CD4-positive, alpha-beta T cell (primary cell): ENCODE data around the gene GRID1. TPM values are rescaled to one million over a fixed set of nuclear protein-coding genes. Genes with fewer than 3 reads are reported as not detected.

Experiments used
- ATAC-seq: fragments of 200-7000 bp; cut with Tn5 transposase; one replicate; pipeline ENCODE4 v1.10.0; 2022; ENCODE audit warnings: mild to moderate bottlenecking; ENCODE audit not compliant: poor library complexity
- CTCF ChIA-PET: fragments of 350-600 bp; sonication (Branson Sonifier 250); formaldehyde crosslinking; loops from one replicate; lab custom pipeline; 2021; ENCODE audit warnings: antibody characterized with exemption, inconsistent platforms; lab: Charles Lee
- POLR2A ChIA-PET: fragments of 350-600 bp; sonication (Branson Sonifier 250); formaldehyde crosslinking; loops from one replicate; lab custom pipeline; 2021; ENCODE audit warnings: antibody characterized with exemption, inconsistent platforms; lab: Charles Lee
- DNase-seq, 14 experiments: peaks; one replicate each; pipeline ENCODE4 v3.0.0-alpha.2; 2013 to 2020; ENCODE audit warnings: mixed read lengths in 2 of 14
- H3K27ac ChIP-seq, 2 donors: one replicate each; pipeline versions ENCODE4 v1.5.1 to v1.7.0; 2013; ENCODE audit warnings: low read length in 2 of 2, low read depth in 1 of 2, mild to moderate bottlenecking in 1 of 2
- H3K27me3 ChIP-seq, 2 experiments: 1 replicate in 1 of 2; 2 replicates in 1 of 2; pipeline versions ENCODE4 v1.6.1 to v1.7.0; 2013; ENCODE audit warnings: low read length in 2 of 2, control low read depth in 1 of 2, mild to moderate bottlenecking in 1 of 2, moderate library complexity in 1 of 2; ENCODE audit not compliant: insufficient read depth in 2 of 2, control insufficient read depth in 1 of 2
- H3K36me3 ChIP-seq: one replicate; pipeline ENCODE4 v1.6.1; 2013; ENCODE audit warnings: low read length, control low read depth; ENCODE audit not compliant: insufficient read depth
- H3K4me1 ChIP-seq: one replicate; pipeline ENCODE4 v1.6.1; 2013; ENCODE audit warnings: low read length, control low read depth; ENCODE audit not compliant: insufficient read depth
- H3K4me3 ChIP-seq: one replicate; pipeline ENCODE4 v1.5.1; 2013; ENCODE audit warnings: mild to moderate bottlenecking, low read length, moderate library complexity
- H3K9me3 ChIP-seq, 2 experiments: 1 replicate in 1 of 2; 2 replicates in 1 of 2; pipeline versions ENCODE4 v1.6.1 to v1.7.0; 2013; ENCODE audit warnings: low read length in 2 of 2, mild to moderate bottlenecking in 2 of 2, control low read depth in 1 of 2, moderate library complexity in 1 of 2; ENCODE audit not compliant: control insufficient read depth in 1 of 2, insufficient read depth in 1 of 2
- H3K27ac Mint-ChIP-seq: one replicate; pipeline ENCODE4 v1.8.0; 2020; ENCODE audit warnings: mixed read lengths
- H3K27me3 Mint-ChIP-seq: one replicate; pipeline ENCODE4 v1.8.0; 2021; ENCODE audit warnings: mixed read lengths
- H3K36me3 Mint-ChIP-seq: one replicate; pipeline ENCODE4 v1.8.0; 2021; ENCODE audit warnings: low read depth, mixed read lengths
- H3K4me1 Mint-ChIP-seq: one replicate; pipeline ENCODE4 v1.8.0; 2021; ENCODE audit warnings: low read depth, mixed read lengths
- H3K4me3 Mint-ChIP-seq: one replicate; pipeline ENCODE4 v1.8.0; 2020; ENCODE audit warnings: mild to moderate bottlenecking, mixed read lengths
- H3K9me3 Mint-ChIP-seq: one replicate; pipeline ENCODE4 v1.8.0; 2020; ENCODE audit warnings: mixed read lengths
- CTCF ChIP-seq: fragments of 200-600 bp; IDR thresholded peaks from one replicate; pipeline ENCODE4 v1.8.0; 2022; ENCODE audit warnings: antibody characterized with exemption, mild to moderate bottlenecking
- intact Hi-C, 2 experiments: fragments of 100-400 bp; cut with DNase I in 1 of 2; cut with micrococcal nuclease in 1 of 2; formaldehyde crosslinking; loops; one replicate each; pipeline versions ENCODE4 v1.15.1 to v1.9.0; 2023 to 2025; cut with DNase I, micrococcal nuclease
- total RNA-seq, 174 experiments: library from RNA in 2 of 174; stranded (reverse) in 2 of 174; gene quantifications; one replicate each; pipeline ENCODE4 v1.2.3 and lab custom pipeline; 2021 to 2026

GRID1 gene
- total RNA-seq, 2 experiments from 2014 or later: not detected

- TF ChIP-seq CTCF: no peak
- H3K27me3 ChIP-seq: peaks cover 24 to 47% of the 10 kb centered on the region in 2 experiments
- peaks cover 12% of the 10 kb centered on the region for H3K4me1 ChIP-seq
- peak in 1 of 14 experiments; percentile 4 for DNase-seq
- CTCF ChIA-PET: no interaction called here
- intact Hi-C loops: no loop called here
- ATAC-seq: no peak
- no peak overlapping the region for H3K27ac Mint-ChIP-seq
- no peaks in the 10 kb centered on the region for H3K36me3 Mint-ChIP-seq
- H3K4me1 Mint-ChIP-seq: no peaks in the 10 kb centered on the region
- H3K27ac ChIP-seq: no peak overlapping the region
- H3K9me3 Mint-ChIP-seq: no peaks in the 10 kb centered on the region
- no peaks in the 10 kb centered on the region for H3K36me3 ChIP-seq
- POLR2A ChIA-PET: no interaction called here
- H3K4me3 ChIP-seq: no peak overlapping the region
- peaks cover 67% of the 10 kb centered on the region for H3K27me3 Mint-ChIP-seq
- no peak overlapping the region for H3K4me3 Mint-ChIP-seq
- H3K9me3 ChIP-seq: no peaks in the 10 kb centered on the region
These were observed 6.7 kb upstream of the GRID1 start for GRCh38 chr10:86373251-86373650.

GRCh38 chr10:86372784-86373239, 6.2 kb upstream of the GRID1 start:
- peak in 1 of 14 experiments; percentile 11 for DNase-seq
- Histone ChIP-seq H3K4me1 (peaks cover 13% of the 10 kb centered on the region), H3K27me3 (peaks cover 26 to 47% of the 10 kb centered on the region in 2 experiments), H3K4me3 (no peak overlapping the region), H3K9me3 (peaks cover 0 to under 1% of the 10 kb centered on the region in 2 experiments), H3K36me3 (no peaks in the 10 kb centered on the region), H3K27ac (no peak overlapping the region)
- H3K27ac Mint-ChIP-seq: no peak overlapping the region
- H3K4me3 Mint-ChIP-seq: no peak overlapping the region
- H3K9me3 Mint-ChIP-seq: no peaks in the 10 kb centered on the region
- no peak for TF ChIP-seq CTCF
- H3K4me1 Mint-ChIP-seq: no peaks in the 10 kb centered on the region
- H3K27me3 Mint-ChIP-seq: peaks cover 69% of the 10 kb centered on the region
- CTCF ChIA-PET: no interaction called here
- no peak for ATAC-seq
- H3K36me3 Mint-ChIP-seq: no peaks in the 10 kb centered on the region
- intact Hi-C loops: no loop called here
- POLR2A ChIA-PET: no interaction called here

- Histone ChIP-seq H3K27me3 (peaks cover 26 to 53% of the 10 kb centered on the region in 2 experiments), H3K9me3 (peaks cover 0 to 6% of the 10 kb centered on the region in 2 experiments), H3K36me3 (no peaks in the 10 kb centered on the region), H3K4me3 (no peak overlapping the region), H3K27ac (no peak overlapping the region), H3K4me1 (peaks cover 15% of the 10 kb centered on the region)
- no peak for TF ChIP-seq CTCF
- POLR2A ChIA-PET: no interaction called here
- Mint-ChIP-seq H3K4me1 (no peaks in the 10 kb centered on the region), H3K36me3 (no peaks in the 10 kb centered on the region), H3K27me3 (peaks cover 74% of the 10 kb centered on the region), H3K4me3 (no peak overlapping the region), H3K9me3 (no peaks in the 10 kb centered on the region), H3K27ac (no peak overlapping the region)
- DNase-seq (peak in 1 of 14 experiments; percentile 25), ATAC-seq (no peak)
- CTCF ChIA-PET: no interaction called here
- intact Hi-C loops: no loop called here
These were observed 5.7 kb upstream of the GRID1 start for GRCh38 chr10:86372119-86372783.
